Activated T-cell treated with anti-CD3 and anti-CD28 coated beads, Interleukin-2, amount 50 U/mL, for 1 hour (primary cell): Measurements from ENCODE around the gene ADCY2.

ENCODE experiments used
- DNase-seq: peaks from one replicate; pipeline ENCODE4 v3.0.0-alpha.2; 2020

The ADCY2 gene

GRCh38 chr5:7673658-7674057, 277.7 kb downstream of the ADCY2 start:
- DNase-seq: no peak

GRCh38 chr5:7676455-7676854, 280.5 kb downstream of the ADCY2 start:
- no peak for DNase-seq

GRCh38 chr5:7678030-7678429, 282.1 kb downstream of the ADCY2 start:
- DNase-seq: no peak

GRCh38 chr5:7679663-7680062, 283.7 kb downstream of the ADCY2 start:
- DNase-seq: no peak

GRCh38 chr5:7680260-7680659, 284.3 kb downstream of the ADCY2 start:
- no peak for DNase-seq

- DNase-seq: no peak
These were observed 286.4 kb downstream of the ADCY2 start for GRCh38 chr5:7682379-7682778.

- no peak for DNase-seq
These were observed 287.8 kb downstream of the ADCY2 start for GRCh38 chr5:7683753-7684152.

- DNase-seq: no peak
These were observed 288.9 kb downstream of the ADCY2 start for GRCh38 chr5:7684826-7685225.

- DNase-seq: no peak
These were observed 290.9 kb downstream of the ADCY2 start for GRCh38 chr5:7686794-7687193.

- no peak for DNase-seq
These were observed 294.6 kb downstream of the ADCY2 start for GRCh38 chr5:7690557-7690956.

GRCh38 chr5:7705261-7705660, 309.3 kb downstream of the ADCY2 start:
- no peak for DNase-seq

GRCh38 chr5:7705736-7706135, 309.8 kb downstream of the ADCY2 start:
- no peak for DNase-seq

GRCh38 chr5:7706256-7706655, 310.3 kb downstream of the ADCY2 start:
- no peak for DNase-seq

- no peak for DNase-seq
These were observed 318.2 kb downstream of the ADCY2 start for GRCh38 chr5:7714119-7714518.

GRCh38 chr5:7714697-7715096, 318.8 kb downstream of the ADCY2 start:
- DNase-seq: no peak

GRCh38 chr5:7717691-7718090, 321.8 kb downstream of the ADCY2 start:
- DNase-seq: no peak

- DNase-seq: no peak
These were observed 332.1 kb downstream of the ADCY2 start for GRCh38 chr5:7728076-7728475.

- no peak for DNase-seq
These were observed 345.6 kb downstream of the ADCY2 start for GRCh38 chr5:7741415-7742065.

GRCh38 chr5:7742241-7742656, 346.3 kb downstream of the ADCY2 start:
- DNase-seq: no peak

GRCh38 chr5:7745882-7746610, 350.1 kb downstream of the ADCY2 start:
- no peak for DNase-seq

GRCh38 chr5:7747728-7748127, 351.8 kb downstream of the ADCY2 start:
- DNase-seq: no peak

- no peak for DNase-seq
These were observed 353.7 kb downstream of the ADCY2 start for GRCh38 chr5:7749626-7750025.

- no peak for DNase-seq
These were observed 355.9 kb downstream of the ADCY2 start for GRCh38 chr5:7751874-7752273.

GRCh38 chr5:7753181-7753580, 357.2 kb downstream of the ADCY2 start:
- DNase-seq: no peak

GRCh38 chr5:7753596-7753995, 357.7 kb downstream of the ADCY2 start:
- no peak for DNase-seq
